IPS-18c (cell line): ENCODE results near the gene SHANK2.
"Not testable (repeated sequence)": the region's sequence is repeated elsewhere in the genome, so short reads cannot be mapped to it uniquely, and the experiment has no call there.

Source experiments
- H3K4me3 ChIP-seq: 2 replicates; pipeline ENCODE4 v1.7.0; 2013; ENCODE audit warnings: low read depth, mild to moderate bottlenecking, low read length, moderate library complexity; ENCODE audit not compliant: insufficient read depth
- H3K9me3 ChIP-seq: one replicate; pipeline ENCODE4 v1.6.1; 2013; ENCODE audit warnings: mild to moderate bottlenecking, low read length, moderate library complexity; ENCODE audit not compliant: control insufficient read depth, insufficient read depth

Gene SHANK2

DNA sequence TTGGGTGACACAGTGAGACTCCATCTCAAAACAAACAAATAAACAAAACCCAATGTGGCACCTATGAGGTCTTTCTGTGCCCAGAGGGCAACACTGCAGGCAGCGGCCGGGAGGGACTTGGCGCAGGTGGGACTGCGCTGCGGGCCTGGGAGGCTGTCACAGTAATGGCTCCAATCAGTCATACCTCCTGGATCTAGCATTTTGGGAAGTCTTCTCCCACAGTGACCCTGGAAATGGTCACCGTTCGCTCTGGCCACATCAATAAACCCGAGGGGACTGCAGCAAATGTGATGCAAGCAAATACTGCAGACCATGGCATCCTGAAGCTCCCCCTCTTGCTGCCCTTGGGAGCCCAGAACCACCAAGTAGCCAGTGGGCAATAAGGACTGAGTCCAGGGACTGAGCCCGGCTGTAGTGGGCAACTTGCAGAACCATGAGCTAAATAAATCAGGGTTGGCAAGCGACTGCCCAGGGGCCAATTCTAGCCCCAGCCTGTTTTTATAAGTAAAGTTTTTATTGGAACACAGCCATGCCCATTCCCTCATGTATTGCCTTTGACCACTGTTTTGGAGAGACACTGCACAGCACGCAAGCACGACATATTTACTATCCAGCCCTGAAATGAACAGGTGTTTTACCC lies 15.4 kb downstream of the SHANK2 start:
- H3K9me3 ChIP-seq: no peaks in the 10 kb centered on the region

GRCh38 chr11:71235719-71236118 lies 16.7 kb downstream of the SHANK2 start:
- no peak overlapping the region for H3K4me3 ChIP-seq
- H3K9me3 ChIP-seq: no peaks in the 10 kb centered on the region

More for the DNA sequence above, 15.4 kb downstream of the SHANK2 start:
- H3K4me3 ChIP-seq: no peak overlapping the region

- not testable (repeated sequence) for H3K4me3 ChIP-seq, H3K9me3 ChIP-seq
These were observed 18.2 kb downstream of the SHANK2 start for GRCh38 chr11:71233896-71234852.

GRCh38 chr11:71232364-71232763 lies 20.0 kb downstream of the SHANK2 start:
- Histone ChIP-seq H3K9me3 (no peaks in the 10 kb centered on the region), H3K4me3 (no peak overlapping the region)

- Histone ChIP-seq H3K4me3 (no peak overlapping the region), H3K9me3 (no peaks in the 10 kb centered on the region)
These were observed 23.4 kb downstream of the SHANK2 start for GRCh38 chr11:71228961-71229360.

- no peaks in the 10 kb centered on the region for H3K9me3 ChIP-seq
- H3K4me3 ChIP-seq: no peak overlapping the region
These were observed 25.2 kb downstream of the SHANK2 start for GRCh38 chr11:71227058-71227659.

GRCh38 chr11:71223671-71224660 lies 28.4 kb downstream of the SHANK2 start:
- no peak overlapping the region for H3K4me3 ChIP-seq
- H3K9me3 ChIP-seq: no peaks in the 10 kb centered on the region

DNA sequence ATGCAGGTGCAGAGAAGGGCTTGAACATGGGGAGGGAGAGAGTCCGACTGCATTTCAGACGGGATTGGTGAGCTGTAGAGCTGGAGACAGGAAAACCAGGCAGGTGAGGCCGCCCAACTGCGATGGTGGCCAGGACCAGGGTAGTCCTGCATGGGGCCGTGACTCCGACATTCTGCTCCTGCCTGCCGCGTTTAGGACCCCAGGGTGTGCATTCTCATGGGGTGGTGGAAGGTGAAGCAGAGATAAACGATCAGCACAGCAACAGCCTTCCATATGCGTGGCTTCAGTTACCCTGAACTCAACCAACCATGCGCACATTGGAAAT lies 29.3 kb downstream of the SHANK2 start:
- H3K9me3 ChIP-seq: no peaks in the 10 kb centered on the region
- H3K4me3 ChIP-seq: no peak overlapping the region

GRCh38 chr11:71222318-71223080 lies 29.9 kb downstream of the SHANK2 start:
- Histone ChIP-seq H3K4me3 (no peak overlapping the region), H3K9me3 (no peaks in the 10 kb centered on the region)

- H3K9me3 ChIP-seq: no peaks in the 10 kb centered on the region
- no peak overlapping the region for H3K4me3 ChIP-seq
These were observed 30.6 kb downstream of the SHANK2 start for GRCh38 chr11:71221821-71222220.

- Histone ChIP-seq H3K9me3 (no peaks in the 10 kb centered on the region), H3K4me3 (no peak overlapping the region)
These were observed 31.2 kb downstream of the SHANK2 start for GRCh38 chr11:71221201-71221600.

- H3K4me3 ChIP-seq: no peak overlapping the region
- no peaks in the 10 kb centered on the region for H3K9me3 ChIP-seq
These were observed 33.4 kb downstream of the SHANK2 start for GRCh38 chr11:71218789-71219499.

DNA sequence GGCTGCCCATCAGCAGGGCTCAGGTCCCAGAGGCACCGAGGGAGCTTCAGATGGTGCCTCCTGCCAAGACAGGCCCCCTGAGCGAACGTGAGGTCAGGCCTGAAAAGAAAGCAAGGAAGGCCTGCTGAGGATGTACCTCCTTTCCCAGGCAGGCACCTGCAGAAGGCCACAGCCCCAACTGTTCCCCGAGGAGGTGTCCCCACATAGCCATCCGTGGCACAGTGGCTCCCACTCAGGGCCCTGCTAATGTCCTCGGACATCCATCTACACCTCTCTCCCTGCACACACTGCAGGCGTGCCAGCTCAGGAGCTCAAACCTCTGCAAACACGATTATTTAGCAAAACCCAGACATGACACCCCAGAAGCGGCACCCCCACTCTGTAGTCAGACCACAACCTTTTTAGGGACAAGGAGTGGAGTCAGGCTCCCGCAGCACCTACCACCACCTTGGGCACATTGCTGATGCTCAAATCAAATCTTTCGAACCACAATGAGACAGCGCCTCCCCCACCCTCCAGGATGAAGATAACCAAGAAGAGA lies 36.9 kb downstream of the SHANK2 start:
- Histone ChIP-seq H3K9me3 (no peaks in the 10 kb centered on the region), H3K4me3 (no peak overlapping the region)

DNA sequence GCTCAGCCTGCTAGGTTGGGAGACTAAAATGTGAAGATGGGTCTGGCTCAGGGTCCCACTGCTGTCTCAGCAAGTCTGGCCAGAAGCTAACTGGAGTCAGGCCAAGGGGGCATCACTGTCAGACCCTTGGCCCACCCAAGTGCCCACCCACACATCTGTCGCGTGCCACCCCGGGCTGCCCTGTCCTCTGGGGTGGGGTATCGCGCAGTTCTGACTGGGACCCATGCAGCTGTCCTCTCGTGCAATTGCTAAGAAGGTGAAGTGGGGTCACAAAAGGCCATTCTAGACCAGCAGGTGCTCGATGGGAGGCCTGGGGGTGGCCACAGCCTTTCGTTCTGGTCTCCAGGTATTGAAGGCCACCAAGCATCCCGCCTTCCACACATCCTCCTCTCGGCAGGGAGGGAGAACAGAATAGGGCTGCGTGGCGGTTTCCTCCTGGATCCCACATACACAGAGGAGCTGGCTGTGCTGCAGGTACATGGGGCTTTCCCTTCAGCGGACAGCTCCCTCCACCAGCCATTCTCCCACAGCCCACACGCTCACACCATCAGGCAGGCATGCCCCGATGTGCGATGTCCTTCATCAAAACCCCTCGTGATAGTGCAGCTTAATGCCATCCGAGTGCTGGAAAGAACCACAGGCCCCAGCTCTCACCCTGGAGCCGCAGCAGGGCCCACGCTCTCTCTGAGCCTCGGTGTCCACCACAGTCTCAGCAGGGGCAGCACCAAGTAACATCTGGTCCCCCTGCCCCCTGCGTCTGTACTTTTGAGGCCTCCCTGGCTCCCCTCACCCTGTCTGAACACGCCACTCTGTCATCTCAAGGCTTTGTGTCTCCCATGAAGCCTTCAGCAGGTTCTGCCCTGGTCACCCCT lies 37.6 kb downstream of the SHANK2 start:
- no peak overlapping the region for H3K4me3 ChIP-seq
- no peaks in the 10 kb centered on the region for H3K9me3 ChIP-seq
